Stimulated activated CD4-positive, alpha-beta T cell treated with anti-CD3 and anti-CD28 coated beads, Interleukin-4, amount 100 ng/mL, for 1 hour (primary cell): ENCODE measurements around the gene TANK.
"Not testable (repeated sequence)": the region's sequence is repeated elsewhere in the genome, so short reads cannot be mapped to it uniquely, and the experiment has no call there.

Experiments
- DNase-seq: peaks from one replicate; pipeline ENCODE4 v3.0.0-alpha.2; 2020

Gene TANK

GRCh38 chr2:161170377-161170776 lies 10.1 kb downstream of the TANK start:
- no peak for DNase-seq

GRCh38 chr2:161170958-161171932 lies 11.0 kb downstream of the TANK start:
- DNase-seq: no peak

- DNase-seq: no peak
Measured at GRCh38 chr2:161172901-161173540, 12.8 kb downstream of the TANK start.

- no peak for DNase-seq
Measured at GRCh38 chr2:161173541-161174194, 13.4 kb downstream of the TANK start.

GRCh38 chr2:161177969-161178368 lies 17.7 kb downstream of the TANK start:
- DNase-seq: no peak

GRCh38 chr2:161178756-161179155 lies 18.5 kb downstream of the TANK start:
- DNase-seq: no peak

GRCh38 chr2:161190050-161190449 lies 29.8 kb downstream of the TANK start:
- DNase-seq: no peak

GRCh38 chr2:161195602-161196001 lies 35.4 kb downstream of the TANK start:
- not testable (repeated sequence) for DNase-seq

GRCh38 chr2:161199912-161200701 lies 39.9 kb downstream of the TANK start:
- DNase-seq: no peak

- no peak for DNase-seq
Measured at GRCh38 chr2:161204846-161205245, 44.6 kb downstream of the TANK start.

GRCh38 chr2:161206471-161207032 lies 46.3 kb downstream of the TANK start:
- no peak for DNase-seq

- DNase-seq: no peak
Measured at GRCh38 chr2:161207941-161208340, 47.7 kb downstream of the TANK start.

GRCh38 chr2:161208527-161209139 lies 48.4 kb downstream of the TANK start:
- no peak for DNase-seq

GRCh38 chr2:161209902-161210301 lies 49.7 kb downstream of the TANK start:
- no peak for DNase-seq

GRCh38 chr2:161217597-161218185 lies 57.5 kb downstream of the TANK start:
- DNase-seq: no peak

GRCh38 chr2:161219211-161219610 lies 59.0 kb downstream of the TANK start:
- DNase-seq: no peak

- DNase-seq: no peak
Measured at GRCh38 chr2:161223139-161223732, 63.0 kb downstream of the TANK start.

GRCh38 chr2:161228511-161229240 lies 68.4 kb downstream of the TANK start:
- DNase-seq: no peak

- no peak for DNase-seq
Measured at GRCh38 chr2:161230959-161231358, 70.7 kb downstream of the TANK start.

- DNase-seq: no peak
Measured at GRCh38 chr2:161232571-161232970, 72.3 kb downstream of the TANK start.
